Kidney (tissue), 14 donors: ENCODE data around the gene BRI3. TPM values are rescaled to one million over a fixed set of nuclear protein-coding genes. Genes with fewer than 3 reads are reported as not detected.

ENCODE experiments used
- DNase-seq, 5 donors: peaks; one replicate each; pipeline ENCODE4 v3.0.0-alpha.2; 2013 to 2020
- FAIRE-seq: peaks from 2 replicates; lab custom pipeline; 2012; peaks lifted over from hg19 to GRCh38; lab: Jason Lieb, UNC
- H3K27ac ChIP-seq, 2 donors: one replicate each; pipeline ENCODE4 v1.7.0; 2013; ENCODE audit warnings: low read depth in 2 of 2, low read length in 2 of 2, inconsistent platforms in 1 of 2
- H3K27me3 ChIP-seq: one replicate; pipeline ENCODE4 v1.7.1; 2013; ENCODE audit warnings: low read length, inconsistent platforms; ENCODE audit not compliant: control insufficient read depth, insufficient read depth
- H3K36me3 ChIP-seq, 3 donors: one replicate each; pipeline versions ENCODE4 v1.7.0 to v1.7.1; 2013; ENCODE audit warnings: low read length in 3 of 3, control low read depth in 1 of 3, inconsistent platforms in 1 of 3; ENCODE audit not compliant: insufficient read depth in 3 of 3, control insufficient read depth in 2 of 3
- H3K4me1 ChIP-seq, 3 donors: one replicate each; pipeline versions ENCODE4 v1.7.0 to v1.7.1; 2013; ENCODE audit warnings: low read length in 3 of 3, inconsistent platforms in 1 of 3, low read depth in 1 of 3; ENCODE audit not compliant: control insufficient read depth in 2 of 3, insufficient read depth in 2 of 3
- H3K4me3 ChIP-seq, 3 donors: one replicate each; pipeline versions ENCODE4 v1.7.0 to v1.8.1; 2013; ENCODE audit warnings: low read length in 3 of 3, control low read depth in 1 of 3, inconsistent platforms in 1 of 3
- H3K9ac ChIP-seq, 3 donors: one replicate each; pipeline versions ENCODE4 v1.7.0 to v1.7.1; 2013; ENCODE audit warnings: low read length in 3 of 3, control low read depth in 1 of 3, inconsistent platforms in 1 of 3
- H3K9me3 ChIP-seq, 3 donors: one replicate each; pipeline versions ENCODE4 v1.7.0 to v1.7.1; 2013; ENCODE audit warnings: low read length in 3 of 3, control low read depth in 1 of 3, inconsistent platforms in 1 of 3; ENCODE audit not compliant: control insufficient read depth in 2 of 3, insufficient read depth in 1 of 3
- intact Hi-C: fragments of 100-400 bp; cut with DNase I; formaldehyde crosslinking; loops from one replicate; pipeline ENCODE4 v1.11.1; 2022
- polyA plus RNA-seq: library from polyadenylated mRNA; stranded (reverse); fragments of 350-450 nt; fragmentation: Illumina TruSeq; extraction: RNeasy Lipid Tissue Mini Kit (QIAGEN cat#74804); gene quantifications from one replicate; pipeline ENCODE4 v1.2.3, GENCODE V29; 2014; ENCODE audit warnings: low read depth, low replicate concordance; ENCODE audit not compliant: insufficient read depth
- total RNA-seq: library from RNA; stranded (reverse); fragmentation: NEBNext Ultra II Directional; extraction: Animal tissue kit (Norgen Biotek cat#: 25700); gene quantifications from one replicate; pipeline ENCODE4 v1.2.1, GENCODE V29; 2021
- TF ChIP-seq, protein P1 (sequence below): IDR thresholded peaks from 3 replicates; pipeline ENCODE4 v1.5.1; 2012; ENCODE audit warnings: mild to moderate bottlenecking, moderate library complexity, borderline replicate concordance; ENCODE audit not compliant: insufficient read depth; ENCODE audit errors: extremely low read depth
- donor health status: control.
- donor health status: control.
- donor health status: control.
- donor health status: control.
- donor health status: control.
- donor health status: DM: yes; HTN: yes; CAD: no.
- donor health status: Normal renal cell carcinoma (clear cell type).

Gene BRI3
- total and polyA plus RNA-seq, 2 donors from 2014 or later = 192 to 240 TPM

DNA sequence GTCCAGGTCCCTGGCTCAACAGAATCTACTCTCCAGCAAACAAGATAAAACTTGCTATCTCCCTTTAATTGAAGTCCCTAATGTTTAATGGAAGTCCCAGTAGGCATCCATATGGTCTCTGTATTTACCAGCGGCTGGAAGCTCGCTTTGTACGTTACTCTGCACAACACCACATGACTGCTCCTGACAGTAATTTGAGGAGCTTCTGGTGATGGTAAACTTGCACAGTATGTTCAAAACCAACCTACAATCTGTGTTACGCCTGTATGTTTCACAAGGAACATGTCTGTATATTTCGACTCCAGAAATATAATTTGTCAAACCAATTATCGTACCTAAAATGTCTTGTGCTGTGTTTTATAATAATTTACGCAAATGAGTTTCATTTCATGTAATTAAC lies 25.1 kb upstream of the BRI3 start:
- no peaks in the 10 kb centered on the region for H3K9me3 ChIP-seq
- FAIRE-seq (no peak), DNase-seq (no peak)
- H3K27me3 ChIP-seq = no peaks in the 10 kb centered on the region
- H3K4me3 ChIP-seq = no peak overlapping the region
- intact Hi-C loops = no loop called here
- H3K36me3 ChIP-seq = peaks cover 0 to 2% (median 0%) of the 10 kb centered on the region in 3 donors
- peaks cover 0 to 5% (median 2%) of the 10 kb centered on the region in 3 donors for H3K4me1 ChIP-seq
- no peak overlapping the region for H3K9ac ChIP-seq
- no peak overlapping the region for H3K27ac ChIP-seq
- TF ChIP-seq, protein P1, sequence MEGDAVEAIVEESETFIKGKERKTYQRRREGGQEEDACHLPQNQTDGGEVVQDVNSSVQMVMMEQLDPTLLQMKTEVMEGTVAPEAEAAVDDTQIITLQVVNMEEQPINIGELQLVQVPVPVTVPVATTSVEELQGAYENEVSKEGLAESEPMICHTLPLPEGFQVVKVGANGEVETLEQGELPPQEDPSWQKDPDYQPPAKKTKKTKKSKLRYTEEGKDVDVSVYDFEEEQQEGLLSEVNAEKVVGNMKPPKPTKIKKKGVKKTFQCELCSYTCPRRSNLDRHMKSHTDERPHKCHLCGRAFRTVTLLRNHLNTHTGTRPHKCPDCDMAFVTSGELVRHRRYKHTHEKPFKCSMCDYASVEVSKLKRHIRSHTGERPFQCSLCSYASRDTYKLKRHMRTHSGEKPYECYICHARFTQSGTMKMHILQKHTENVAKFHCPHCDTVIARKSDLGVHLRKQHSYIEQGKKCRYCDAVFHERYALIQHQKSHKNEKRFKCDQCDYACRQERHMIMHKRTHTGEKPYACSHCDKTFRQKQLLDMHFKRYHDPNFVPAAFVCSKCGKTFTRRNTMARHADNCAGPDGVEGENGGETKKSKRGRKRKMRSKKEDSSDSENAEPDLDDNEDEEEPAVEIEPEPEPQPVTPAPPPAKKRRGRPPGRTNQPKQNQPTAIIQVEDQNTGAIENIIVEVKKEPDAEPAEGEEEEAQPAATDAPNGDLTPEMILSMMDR = no peak

DNA sequence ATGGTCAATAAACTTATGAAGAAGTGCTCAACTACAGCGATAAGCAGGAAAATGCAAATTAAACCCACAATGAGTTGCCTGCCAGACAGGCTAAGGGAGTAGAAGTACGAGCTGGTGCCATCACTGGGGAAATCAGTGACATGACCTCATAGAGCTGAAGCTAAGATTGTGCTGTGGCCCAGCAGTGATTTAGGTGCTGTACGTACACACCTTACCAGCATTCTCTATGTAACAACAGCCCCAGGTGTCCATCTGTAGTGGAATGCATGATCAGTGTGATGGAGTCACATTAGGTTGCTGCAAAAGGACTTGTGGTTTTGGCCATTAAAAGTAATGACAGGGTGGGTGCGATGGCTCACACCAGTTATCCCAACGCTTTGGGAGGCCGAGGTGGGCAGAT lies 23.8 kb upstream of the BRI3 start:
- DNase-seq (no peak), FAIRE-seq (no peak)
- Histone ChIP-seq H3K4me3 (no peak overlapping the region), H3K36me3 (peaks cover 0 to 2% (median 0%) of the 10 kb centered on the region in 3 donors), H3K9me3 (no peaks in the 10 kb centered on the region), H3K9ac (no peak overlapping the region), H3K27me3 (no peaks in the 10 kb centered on the region), H3K4me1 (peaks cover 0 to 5% (median 2%) of the 10 kb centered on the region in 3 donors), H3K27ac (no peak overlapping the region)
- TF ChIP-seq, protein P1 = no peak
- intact Hi-C loops = no loop called here

DNA sequence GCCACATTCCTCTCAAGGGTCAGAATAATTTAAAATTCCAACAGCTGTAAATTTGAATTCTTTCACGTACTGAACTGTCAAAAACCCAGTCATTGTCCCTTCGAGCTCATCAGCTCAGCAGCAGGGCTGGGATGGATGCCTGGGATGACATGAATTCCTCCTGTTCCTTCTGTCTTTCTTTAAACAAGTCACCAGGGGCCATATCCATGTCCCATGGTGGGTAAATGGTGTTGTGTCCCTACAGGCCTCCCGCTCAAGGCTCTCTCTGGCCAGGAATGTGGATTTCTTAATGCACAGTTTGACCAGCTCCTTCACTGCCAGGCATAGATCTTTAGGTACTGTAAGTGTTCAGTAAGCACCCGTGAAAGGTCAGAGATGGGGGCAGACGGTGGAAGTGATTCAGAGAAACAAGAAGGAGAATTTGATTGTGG lies 15.6 kb upstream of the BRI3 start:
- no peak for DNase-seq
- no peak for FAIRE-seq
- Histone ChIP-seq H3K36me3 (no peaks in the 10 kb centered on the region), H3K4me3 (no peak overlapping the region), H3K9me3 (no peaks in the 10 kb centered on the region), H3K4me1 (no peaks in the 10 kb centered on the region), H3K27ac (no peak overlapping the region), H3K9ac (no peak overlapping the region), H3K27me3 (no peaks in the 10 kb centered on the region)
- intact Hi-C loops = no loop called here
- TF ChIP-seq, protein P1 = no peak

DNA sequence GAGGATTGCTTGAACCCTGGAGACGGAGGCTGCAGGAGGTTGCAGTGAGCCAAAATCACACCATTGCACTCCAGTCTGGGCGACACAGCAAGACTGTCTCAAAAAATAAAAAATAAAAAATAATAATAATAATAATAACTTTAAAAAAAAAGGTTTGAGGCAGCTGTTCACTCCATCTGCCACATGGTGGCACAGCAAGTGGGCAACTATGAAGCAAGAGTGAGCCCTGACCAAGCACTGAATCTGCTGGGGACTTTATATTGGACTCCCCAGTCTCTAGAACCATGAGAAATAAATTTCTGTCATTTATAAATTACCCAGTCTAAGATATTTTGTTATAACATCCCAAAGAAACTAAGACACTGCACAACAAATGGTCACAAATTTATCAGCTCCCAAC lies 14.6 kb upstream of the BRI3 start:
- intact Hi-C loops = no loop called here
- TF ChIP-seq, protein P1 = no peak
- no peak overlapping the region for H3K9ac ChIP-seq
- H3K4me3 ChIP-seq = no peak overlapping the region
- H3K9me3 ChIP-seq = no peaks in the 10 kb centered on the region
- no peak for DNase-seq
- no peak for FAIRE-seq
- no peak overlapping the region for H3K27ac ChIP-seq
- H3K36me3 ChIP-seq = no peaks in the 10 kb centered on the region
- H3K4me1 ChIP-seq = no peaks in the 10 kb centered on the region
- H3K27me3 ChIP-seq = no peaks in the 10 kb centered on the region
